Heart left ventricle (tissue), 13 donors: ENCODE data around the gene NTHL1.

ENCODE experiments used
- POLR2A ChIP-seq, 2 donors: fragments of 450-650 bp; IDR thresholded peaks; one replicate each; pipeline ENCODE4 v1.6.1; 2017; ENCODE audit warnings: antibody characterized with exemption in 2 of 2, mild to moderate bottlenecking in 2 of 2, moderate library complexity in 2 of 2
- TF ChIP-seq, protein P1 (sequence below), 12 donors: fragments of 200-600 bp; sonication (generic) in 4 of 12; IDR thresholded peaks; one replicate each; pipeline versions ENCODE4 v1.5.0 to v1.8.0; 2018 to 2022; ENCODE audit warnings: antibody characterized with exemption in 12 of 12, mild to moderate bottlenecking in 5 of 12
- donor health status: ischemic (EF 13 %, LVEDD 7.1; RV severe dilation, severe dysfunction).
- donor health status: DM: no; HTN: yes; CAD: no.
- donor health status: DM: no; HTN: no; CAD: no.
- donor health status: ischemic (EF 25% LVEDD 6.9; RV normal size, moderate dysfunction).
- donor health status: ischemic (EF 25% LVEDD 5.7; RV mildly dilated, moderate dysfunction).
- donor health status: ischemic (EF 35%, LVEDD 5.7; RV mildly dilated, moderate dysfunction).
- donor health status: nonischemic (EF 11% LVEDD 7.7; RV severe dilation, severe dysfunction).
- donor health status: DM: yes; HTN: yes; CAD: no.
- donor health status: PGD.
- donor health status: ischemic (EF 29% LVEDD 5.4; RV normal size, mild dysfunction).
- donor health status: nonischemic (EF 23%, LVEDD 6.1; RV moderate dilation, normal function).

DNA sequence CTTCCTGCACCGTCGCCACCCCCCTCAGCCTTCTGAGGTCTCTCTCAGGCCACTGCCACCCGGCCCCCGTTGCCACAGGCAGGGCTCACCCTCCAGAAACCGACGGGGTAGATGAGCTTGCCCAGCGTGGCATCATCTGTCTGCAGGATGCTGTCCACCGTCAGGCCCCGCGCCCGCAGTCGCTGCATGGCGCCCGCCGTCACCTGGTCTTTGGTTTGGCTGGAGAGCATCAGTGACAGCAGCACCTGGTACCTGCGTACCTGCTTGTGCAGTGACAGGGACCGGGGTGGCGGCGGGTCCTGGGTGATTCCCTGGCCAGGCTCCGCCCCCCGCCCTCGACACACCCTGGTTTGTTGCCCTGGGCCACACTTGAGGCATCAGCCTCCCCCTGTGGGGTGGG lies 3.1 kb downstream of the NTHL1 start:
- no peak for TF ChIP-seq POLR2A (IDR thresholded peaks at IDR 0.05)
- TF ChIP-seq, protein P1, sequence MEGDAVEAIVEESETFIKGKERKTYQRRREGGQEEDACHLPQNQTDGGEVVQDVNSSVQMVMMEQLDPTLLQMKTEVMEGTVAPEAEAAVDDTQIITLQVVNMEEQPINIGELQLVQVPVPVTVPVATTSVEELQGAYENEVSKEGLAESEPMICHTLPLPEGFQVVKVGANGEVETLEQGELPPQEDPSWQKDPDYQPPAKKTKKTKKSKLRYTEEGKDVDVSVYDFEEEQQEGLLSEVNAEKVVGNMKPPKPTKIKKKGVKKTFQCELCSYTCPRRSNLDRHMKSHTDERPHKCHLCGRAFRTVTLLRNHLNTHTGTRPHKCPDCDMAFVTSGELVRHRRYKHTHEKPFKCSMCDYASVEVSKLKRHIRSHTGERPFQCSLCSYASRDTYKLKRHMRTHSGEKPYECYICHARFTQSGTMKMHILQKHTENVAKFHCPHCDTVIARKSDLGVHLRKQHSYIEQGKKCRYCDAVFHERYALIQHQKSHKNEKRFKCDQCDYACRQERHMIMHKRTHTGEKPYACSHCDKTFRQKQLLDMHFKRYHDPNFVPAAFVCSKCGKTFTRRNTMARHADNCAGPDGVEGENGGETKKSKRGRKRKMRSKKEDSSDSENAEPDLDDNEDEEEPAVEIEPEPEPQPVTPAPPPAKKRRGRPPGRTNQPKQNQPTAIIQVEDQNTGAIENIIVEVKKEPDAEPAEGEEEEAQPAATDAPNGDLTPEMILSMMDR (IDR thresholded peaks at IDR 0.05) = no peak
